ENCODE measurements around the gene FOXF1.

Gene FOXF1

GRCh38 chr16:86510465-86511261 is at the start of gene FOXF1:
FOXF1 (plus strand) TSS chr16:86510527; CDS start chr16:86510570, 43 bp downstream.
- DNase-seq: no peak

- no peak for DNase-seq
Observed at GRCh38 chr16:86461037-86461436, 49.3 kb upstream of the FOXF1 start.

DNA sequence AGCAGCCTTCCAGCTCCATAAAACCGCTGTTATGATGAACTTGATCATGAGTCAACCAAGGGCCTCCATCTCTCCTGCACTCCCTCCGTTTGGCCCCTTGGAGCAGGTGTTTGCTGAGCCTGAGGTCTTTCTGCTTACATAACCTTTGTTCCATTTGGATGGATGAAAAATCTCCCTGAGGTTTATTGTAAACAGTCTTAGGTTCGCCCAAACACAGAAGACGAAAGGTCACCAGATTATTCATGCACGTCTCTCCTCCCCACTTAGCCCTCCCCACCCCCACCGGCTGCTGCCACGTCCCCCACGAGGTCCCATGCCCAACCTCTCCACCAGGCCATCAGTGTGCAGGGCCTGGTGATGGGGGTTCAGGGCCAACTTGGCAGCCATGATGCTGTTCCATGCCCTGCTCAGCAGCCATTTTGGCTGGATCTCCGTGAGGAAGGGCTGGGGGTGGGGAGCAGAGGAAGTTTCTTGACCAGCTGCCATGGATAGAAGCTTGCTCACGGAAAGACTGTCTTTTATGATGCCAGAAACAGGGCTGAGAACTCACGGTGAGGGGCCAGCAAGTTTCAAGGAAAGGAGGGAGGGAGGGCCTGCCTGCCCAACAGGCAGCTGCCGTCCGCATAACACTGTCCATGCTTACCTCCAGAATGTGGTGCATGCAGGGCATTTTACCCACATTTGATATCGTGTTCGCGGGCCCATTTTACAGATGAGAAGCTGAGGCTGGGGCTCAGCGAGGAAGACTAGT is 47.8 kb upstream of the FOXF1 start:
- peak; percentile 76 for DNase-seq

- DNase-seq: no peak
Observed at GRCh38 chr16:86464044-86464443, 46.3 kb upstream of the FOXF1 start.

DNA sequence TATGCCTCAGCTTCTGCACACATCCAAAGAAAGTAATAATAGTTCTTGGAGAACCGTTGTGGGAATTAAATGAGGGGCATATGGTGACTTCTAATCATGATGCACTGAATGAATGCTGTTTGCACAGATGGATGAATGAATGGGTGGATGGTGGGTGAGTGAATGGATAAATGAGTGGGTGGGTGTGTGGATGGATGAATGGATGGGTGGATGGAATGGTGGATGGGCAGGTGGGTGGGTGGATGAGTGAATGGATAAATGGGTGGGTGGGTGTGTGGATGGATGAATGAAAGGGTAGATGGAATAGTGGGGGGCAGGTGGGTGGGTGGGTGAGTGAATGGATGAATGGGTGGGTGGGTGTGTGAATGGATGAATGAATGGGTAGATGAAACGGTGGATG is 44.9 kb upstream of the FOXF1 start:
- DNase-seq: no peak

DNA sequence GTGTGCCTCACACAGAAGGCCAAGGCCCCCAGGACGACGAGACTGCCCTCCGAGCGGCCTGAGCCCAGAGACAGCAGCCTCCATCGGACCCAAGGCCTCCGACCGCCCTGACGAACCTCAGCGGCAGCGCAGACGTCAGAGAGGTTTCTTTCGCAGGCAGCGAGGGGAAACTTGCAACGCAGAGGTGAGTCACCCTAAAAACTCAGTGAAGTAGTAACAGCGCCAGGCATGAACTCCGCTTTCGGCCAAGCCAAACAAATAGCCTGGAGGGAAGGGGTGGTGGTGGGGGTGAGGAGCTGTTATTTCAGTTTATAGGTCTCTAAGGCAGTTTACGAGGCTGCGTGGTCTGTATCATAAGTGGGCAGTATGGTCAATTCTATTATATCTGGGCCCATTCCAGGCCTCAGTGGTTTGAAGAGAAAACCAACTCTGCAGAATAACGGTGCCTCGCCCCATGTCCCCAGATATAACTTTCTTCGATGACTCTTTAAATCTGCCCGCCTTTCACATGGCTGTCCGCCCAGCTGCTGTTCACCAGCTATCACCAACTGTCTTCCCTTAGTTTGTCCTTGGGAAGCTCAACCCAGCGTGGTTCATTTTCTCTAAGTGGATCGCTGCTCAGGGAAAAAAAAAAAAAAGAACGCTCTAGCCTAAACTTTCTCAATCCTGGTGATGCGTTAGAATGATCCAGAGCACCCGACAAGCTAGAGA is 43.5 kb upstream of the FOXF1 start:
- DNase-seq: peak; percentile 85

- no peak for DNase-seq
Observed at GRCh38 chr16:86467490-86467889, 42.8 kb upstream of the FOXF1 start.

- DNase-seq: no peak
Observed at GRCh38 chr16:86470964-86471363, 39.4 kb upstream of the FOXF1 start.

DNA sequence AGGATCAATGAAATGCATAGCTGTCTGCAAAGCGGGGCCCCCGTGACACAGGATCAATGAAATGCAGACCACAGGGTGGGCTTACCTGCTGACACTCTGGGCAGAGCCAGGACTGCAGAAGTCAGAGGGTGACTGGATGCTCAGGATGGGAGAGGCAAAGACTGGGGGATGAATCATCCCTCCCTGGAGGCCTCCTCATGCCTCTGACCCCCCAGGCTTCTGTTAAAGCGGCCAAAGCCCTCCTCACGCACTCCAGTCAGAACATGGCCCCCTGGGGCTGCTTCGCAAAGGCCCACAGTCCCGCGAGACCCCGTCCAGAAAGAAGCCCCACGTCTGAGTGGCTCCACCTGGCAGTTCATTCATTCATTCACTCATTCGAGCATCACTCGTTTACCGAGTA is 38.4 kb upstream of the FOXF1 start:
- peak; percentile 28 for DNase-seq

DNA sequence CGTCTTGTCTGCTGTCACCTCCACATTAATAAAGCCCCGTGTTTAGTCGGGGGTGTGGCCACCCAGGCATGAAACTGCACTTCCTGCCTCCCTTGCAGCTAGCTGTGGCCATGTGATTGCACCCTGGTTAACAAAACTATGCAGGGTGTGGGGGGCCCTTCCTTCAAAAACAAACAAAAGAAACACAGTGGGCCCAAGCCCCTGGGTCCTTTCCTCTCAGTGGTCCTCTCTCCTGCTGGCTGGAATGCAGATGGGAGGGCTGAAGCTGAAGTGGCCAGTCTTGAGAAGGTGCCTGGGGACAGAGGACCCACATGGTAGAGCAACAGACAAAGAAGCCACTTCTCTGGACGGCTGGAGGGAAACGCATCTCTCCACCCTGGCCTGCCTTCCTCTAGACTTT is 38.0 kb upstream of the FOXF1 start:
- DNase-seq: no peak

DNA sequence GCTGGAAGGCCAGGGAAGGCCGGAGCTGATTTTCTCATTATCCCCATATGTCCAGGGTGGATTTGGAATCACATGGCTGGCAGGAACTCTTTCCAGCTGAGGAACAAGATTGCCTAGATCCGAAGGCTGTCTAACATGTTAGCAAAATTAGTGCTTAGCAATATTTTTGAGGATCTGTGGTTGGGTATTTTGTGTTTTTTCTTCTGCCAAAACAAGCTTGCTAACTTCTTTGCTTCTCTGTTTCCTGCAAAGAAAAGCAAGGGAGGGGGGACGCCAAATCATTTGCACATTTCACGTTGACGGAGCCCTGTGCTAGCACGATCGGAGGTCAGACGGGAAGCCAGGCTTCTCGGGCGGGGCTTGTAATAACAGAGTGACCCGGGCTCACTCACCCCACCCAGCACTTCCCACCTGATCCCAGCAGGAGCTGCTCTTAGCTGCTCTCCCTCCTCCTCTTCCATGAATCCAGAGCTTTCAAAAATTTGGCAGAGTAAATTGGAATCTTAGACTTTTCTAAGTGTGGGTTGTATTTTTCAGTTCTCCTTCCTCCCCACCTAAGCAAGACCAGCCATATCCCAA is 33.3 kb upstream of the FOXF1 start:
- no peak for DNase-seq

- DNase-seq: no peak
Observed at GRCh38 chr16:86477642-86478041, 32.7 kb upstream of the FOXF1 start.

- DNase-seq: no peak
Observed at GRCh38 chr16:86478779-86479178, 31.5 kb upstream of the FOXF1 start.

GRCh38 chr16:86479419-86479818 is 30.9 kb upstream of the FOXF1 start:
- DNase-seq: no peak

- no peak for DNase-seq
Observed at GRCh38 chr16:86480444-86480843, 29.9 kb upstream of the FOXF1 start.

DNA sequence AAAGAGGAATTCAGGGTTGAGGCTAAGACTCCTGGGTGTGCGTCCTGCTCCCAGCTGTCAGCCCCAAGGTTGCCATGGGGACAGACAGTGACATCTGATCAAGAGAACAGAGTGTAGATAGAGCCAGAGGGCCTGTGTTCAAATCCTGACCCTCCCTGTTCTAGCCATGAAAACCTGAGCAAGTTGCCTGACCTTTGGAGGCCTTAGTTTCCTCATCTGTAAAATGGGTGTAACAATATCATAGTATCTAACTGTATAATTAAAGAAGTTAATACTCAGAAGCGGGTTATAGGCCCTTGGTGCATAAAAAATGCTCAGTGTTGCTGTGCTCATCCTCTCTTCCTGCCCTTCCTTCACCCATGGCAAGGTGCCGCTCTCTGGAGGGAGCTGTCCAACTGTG is 28.7 kb upstream of the FOXF1 start:
- DNase-seq: no peak

DNA sequence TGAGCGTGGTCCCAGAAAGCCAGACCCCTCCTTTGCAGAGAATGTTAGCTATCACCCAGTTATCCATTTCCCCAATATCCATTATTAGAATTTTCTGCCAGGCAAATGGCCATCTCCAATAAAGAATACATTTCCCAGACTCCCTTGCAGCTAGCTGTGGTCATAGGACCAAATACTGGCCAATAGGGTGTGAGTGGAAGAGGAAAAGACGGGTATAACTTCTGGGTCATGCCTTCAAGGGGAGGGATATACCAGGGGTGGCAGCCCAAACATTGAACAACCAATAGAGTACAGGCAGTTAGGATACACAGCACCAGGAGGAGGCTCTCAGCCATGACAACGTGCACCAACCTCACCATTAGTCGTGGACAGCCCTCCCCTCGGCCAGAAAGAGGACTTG is 26.1 kb upstream of the FOXF1 start:
- no peak for DNase-seq

DNA sequence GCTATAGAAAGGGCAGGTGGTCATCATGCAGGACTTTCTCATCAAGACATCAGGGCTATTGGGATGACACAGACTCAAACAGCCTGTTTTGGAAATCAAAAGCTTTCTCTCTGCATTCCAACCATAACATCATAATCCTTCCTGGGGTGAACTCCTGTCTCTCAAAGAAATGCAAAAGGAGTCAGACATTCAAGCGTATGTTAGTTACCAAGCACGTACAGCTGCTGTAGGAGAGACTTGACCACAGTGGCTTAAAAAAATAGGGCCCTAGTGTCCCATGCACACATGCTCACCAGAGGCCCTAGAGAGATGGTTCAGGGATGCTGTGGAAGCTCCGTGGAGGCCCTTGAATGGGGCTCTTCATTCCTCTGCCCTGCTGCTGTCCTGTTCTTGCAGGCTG is 24.6 kb upstream of the FOXF1 start:
- no peak for DNase-seq

GRCh38 chr16:86490859-86491639 is 19.3 kb upstream of the FOXF1 start:
- no peak for DNase-seq

DNA sequence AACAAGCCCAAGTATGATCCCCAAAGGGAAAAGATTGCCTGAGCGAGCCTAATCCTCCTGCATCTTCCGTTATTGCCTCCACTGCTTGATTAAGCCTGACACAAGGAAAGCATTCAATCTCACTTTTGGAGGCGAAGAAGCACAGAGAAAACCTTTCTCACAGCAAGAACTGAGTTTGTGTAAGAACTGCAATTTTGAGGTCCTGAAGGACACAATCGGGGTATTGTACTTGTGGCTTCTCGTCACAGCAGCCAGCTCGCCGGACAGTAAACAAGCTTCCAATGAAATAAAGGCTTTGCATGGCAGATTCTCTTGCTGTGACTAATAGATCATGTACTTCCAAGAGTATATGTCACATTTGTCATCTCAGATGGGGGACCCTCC is 18.7 kb upstream of the FOXF1 start:
- no peak for DNase-seq

- DNase-seq: no peak
Observed at GRCh38 chr16:86492267-86492960, 17.9 kb upstream of the FOXF1 start.

Measured in T1000 (cell line).